K562 (cell line): ENCODE results near the gene RAB3D. TPM values are rescaled to one million over a fixed set of nuclear protein-coding genes. Genes with fewer than 3 reads are reported as not detected.

Source experiments
- ATF1 ChIP-seq, 2 experiments: fragments of 450-650 bp in 1 of 2; IDR thresholded peaks; 2 replicates each; pipeline ENCODE4 v1.6.1; 2016; ENCODE audit warnings: missing compliant biosample characterization in 1 of 2, missing genetic modification characterization in 1 of 2
- CHD2 ChIP-seq: IDR thresholded peaks from 2 replicates; pipeline ENCODE4 v1.6.1; 2011; ENCODE audit warnings: low read depth, low read length
- CREB3L1 ChIP-seq: fragments of 450-650 bp; IDR thresholded peaks from 2 replicates; pipeline ENCODE4 v1.6.1; 2014; ENCODE audit warnings: low read depth, mild to moderate bottlenecking, moderate library complexity, borderline replicate concordance
- CREM ChIP-seq: IDR thresholded peaks from 2 replicates; pipeline ENCODE4 v1.6.1; 2014; ENCODE audit warnings: antibody characterized with exemption, low read depth
- ETS2 ChIP-seq: IDR thresholded peaks from 2 replicates; pipeline ENCODE4 v1.6.1; 2016; ENCODE audit warnings: borderline replicate concordance, missing genetic modification characterization, mild to moderate bottlenecking, moderate library complexity, missing compliant biosample characterization; ENCODE audit not compliant: poor library complexity, severe bottlenecking
- ETV1 ChIP-seq: fragments of 450-650 bp; conservative IDR thresholded peaks from 2 replicates; pipeline ENCODE4 v1.6.1; 2016; ENCODE audit warnings: missing genetic modification characterization, control low read depth, low read depth, missing compliant biosample characterization
- GTF3C2 ChIP-seq: IDR thresholded peaks from 3 replicates; pipeline ENCODE4 v1.6.1; 2011; ENCODE audit warnings: borderline replicate concordance, mild to moderate bottlenecking, moderate library complexity; ENCODE audit not compliant: insufficient read length; ENCODE audit errors: extremely low read depth
- MYNN ChIP-seq, 2 experiments: sonication (generic); formaldehyde crosslinking in 1 of 2; IDR thresholded peaks; 2 replicates each; pipeline versions ENCODE4 v1.5.0 to v1.6.1; 2016 to 2020; ENCODE audit warnings: antibody characterized with exemption in 1 of 2, missing genetic modification reagents in 1 of 2
- NRF1 ChIP-seq, 2 experiments: fragments of 450-650 bp; IDR thresholded peaks in 1 of 2; conservative IDR thresholded peaks in 1 of 2; 2 replicates each; pipeline ENCODE4 v1.6.1; 2014; ENCODE audit warnings: mild to moderate bottlenecking in 2 of 2
- RBBP5 ChIP-seq: fragments of 200-600 bp; sonication (generic); IDR thresholded peaks from 2 replicates; pipeline ENCODE4 v1.6.1; 2012; ENCODE audit warnings: borderline replicate concordance, mild to moderate bottlenecking, low read length, control low read depth, inconsistent platforms; ENCODE audit not compliant: insufficient read depth, poor library complexity, severe bottlenecking
- RBFOX2 ChIP-seq: fragments of 200-400 bp; formaldehyde crosslinking; IDR thresholded peaks from 2 replicates; pipeline ENCODE4 v1.6.1; 2017; ENCODE audit warnings: low read depth, mild to moderate bottlenecking, low read length, moderate library complexity
- RCOR1 ChIP-seq, 2 experiments: IDR thresholded peaks; 2 replicates each; pipeline ENCODE4 v1.6.1; 2012; ENCODE audit warnings: low read depth in 2 of 2, low read length in 2 of 2, borderline replicate concordance in 1 of 2, improper control_type of control experiment in 1 of 2
- SMAD1 ChIP-seq: fragments of 150-350 bp; IDR thresholded peaks from 2 replicates; pipeline ENCODE4 v1.6.1; 2014; ENCODE audit warnings: low read length, low read depth; ENCODE audit not compliant: partially characterized antibody
- SMAD4 ChIP-seq: fragments of 250-450 bp; sonication (Bioruptor Pico); conservative IDR thresholded peaks from 2 replicates; pipeline ENCODE4 v1.8.0; 2021; ENCODE audit warnings: inconsistent platforms, mild to moderate bottlenecking, moderate library complexity
- TEAD4 ChIP-seq, 2 experiments: sonication (generic) in 1 of 2; formaldehyde crosslinking in 1 of 2; IDR thresholded peaks; 2 replicates each; pipeline versions ENCODE4 v1.6.1 to v1.8.0; 2012 to 2022; ENCODE audit warnings: borderline replicate concordance in 1 of 2, inconsistent platforms in 1 of 2, low read length in 1 of 2, mild to moderate bottlenecking in 1 of 2, missing genetic modification reagents in 1 of 2
- ZBTB7A ChIP-seq: IDR thresholded peaks from 2 replicates; pipeline ENCODE4 v1.6.1; 2011; ENCODE audit warnings: low read depth, mild to moderate bottlenecking, low read length, moderate library complexity, borderline replicate concordance; ENCODE audit not compliant: control insufficient read depth
- ZEB2 ChIP-seq: fragments of 450-650 bp; IDR thresholded peaks from 2 replicates; pipeline ENCODE4 v1.6.1; 2016
- ZNF431 ChIP-seq: sonication (generic); formaldehyde crosslinking; IDR thresholded peaks from 2 replicates; pipeline ENCODE4 v1.8.0; 2022; ENCODE audit warnings: mild to moderate bottlenecking, missing genetic modification reagents
- polyA plus RNA-seq, 8 experiments: library from polyadenylated mRNA; depleted of rRNA in 4 of 8; stranded (reverse) in 5 of 8; unstranded in 3 of 8; fragments of >200 nt; fragmentation: Nextera tagmentation in 2 of 8; fragmentation: Illumina TruSeq in 1 of 8; extraction: Ambion mirVana in 2 of 8; extraction: Trizol in 1 of 8; gene quantifications; 2 replicates each; pipeline versions ENCODE4 v1.2.1 to v1.2.3, GENCODE V29; 2011 to 2014; ENCODE audit warnings: inconsistent platforms in 1 of 8, missing spikeins in 1 of 8
- total RNA-seq, 7 experiments: library from RNA; depleted of rRNA in 6 of 7; stranded (reverse); fragments of >200 nt in 6 of 7; fragmentation: Illumina TruSeq in 2 of 7; extraction: Trizol in 2 of 7; gene quantifications; 2 replicates each; pipeline versions ENCODE4 v1.2.1 to v1.2.3, GENCODE V29; 2011 to 2021; ENCODE audit warnings: low replicate concordance in 1 of 7
- TF ChIP-seq, protein P1 (sequence below): sonication (generic); formaldehyde crosslinking; IDR thresholded peaks from 2 replicates; pipeline ENCODE4 v1.4.0; 2020; ENCODE audit warnings: mild to moderate bottlenecking, missing genetic modification reagents

RAB3D gene
- total and polyA plus RNA-seq, 9 of the 15 experiments (the other 6 are each of a cell fraction or from before 2014, with no cell fraction given) = 0.34 to 3.3 (median 1.3) TPM

GRCh38 chr19:11382898-11383705, 43.6 kb upstream of the RAB3D start (continued):
- TF ChIP-seq ETS2 (no peak), SMAD1 (no peak), CHD2 (0 out of 2 replicates have a peak, but pooled peaks have one; percentile 40), ATF1 (CRISPR knock-in tag; IDR thresholded peaks at IDR 0.05) (no peak), ATF1 (tag; IDR thresholded peaks at IDR 0.05) (peak; percentile 58), TEAD4 (IDR thresholded peaks at IDR 0.05; ENCODE audit: low read length) (0 out of 2 replicates have a peak, but pooled peaks have one; percentile 42), TEAD4 (CRISPR knock-in tag; IDR thresholded peaks at IDR 0.05; ENCODE audit: borderline replicate concordance) (no peak), RBBP5 (no peak), NRF1 (conservative IDR thresholded peaks at IDR 0.05 in 1 of 2, IDR thresholded peaks at IDR 0.05 in 1 of 2) (peak; percentile 41 to 50; a peak in 2 of 4 replicates), SMAD4 (CRISPR knock-in tag) (peak; percentile 70; the same call in 1 of the 2 replicates), ZNF431 (CRISPR knock-in tag) (no peak), MYNN (IDR thresholded peaks at IDR 0.05) (peak; percentile 78), MYNN (CRISPR knock-in tag; IDR thresholded peaks at IDR 0.05) (no peak), RCOR1 (IDR thresholded peaks at IDR 0.05; ENCODE audit: borderline replicate concordance in 1 of 2, low read depth in 2 of 2, low read length in 2 of 2) (peak in 1 of 2 experiments; percentile 75; a peak in 2 of 4 replicates), CREM (peak; percentile 80), ETV1 (tag) (peak; percentile 9; the same call in 1 of the 2 replicates), ZBTB7A (peak; percentile 81), GTF3C2 (no peak), RBFOX2 (peak; percentile 77), ZEB2 (no peak), CREB3L1 (0 out of 2 replicates have a peak, but pooled peaks have one; percentile 45)
- TF ChIP-seq, protein P1, sequence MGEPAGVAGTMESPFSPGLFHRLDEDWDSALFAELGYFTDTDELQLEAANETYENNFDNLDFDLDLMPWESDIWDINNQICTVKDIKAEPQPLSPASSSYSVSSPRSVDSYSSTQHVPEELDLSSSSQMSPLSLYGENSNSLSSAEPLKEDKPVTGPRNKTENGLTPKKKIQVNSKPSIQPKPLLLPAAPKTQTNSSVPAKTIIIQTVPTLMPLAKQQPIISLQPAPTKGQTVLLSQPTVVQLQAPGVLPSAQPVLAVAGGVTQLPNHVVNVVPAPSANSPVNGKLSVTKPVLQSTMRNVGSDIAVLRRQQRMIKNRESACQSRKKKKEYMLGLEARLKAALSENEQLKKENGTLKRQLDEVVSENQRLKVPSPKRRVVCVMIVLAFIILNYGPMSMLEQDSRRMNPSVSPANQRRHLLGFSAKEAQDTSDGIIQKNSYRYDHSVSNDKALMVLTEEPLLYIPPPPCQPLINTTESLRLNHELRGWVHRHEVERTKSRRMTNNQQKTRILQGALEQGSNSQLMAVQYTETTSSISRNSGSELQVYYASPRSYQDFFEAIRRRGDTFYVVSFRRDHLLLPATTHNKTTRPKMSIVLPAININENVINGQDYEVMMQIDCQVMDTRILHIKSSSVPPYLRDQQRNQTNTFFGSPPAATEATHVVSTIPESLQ (CRISPR knock-in tag) = peak; percentile 65; the same call in 1 of the 2 replicates
